A549 (cell line): ENCODE results near the gene PNPLA7. TPM values are rescaled to one million over a fixed set of nuclear protein-coding genes. Genes with fewer than 3 reads are reported as not detected.

ENCODE experiments used
- ATAC-seq, 2 experiments: fragments of 200-7000 bp in 1 of 2; fragments of >200 bp in 1 of 2; cut with Nextera tagmentation in 1 of 2; cut with Tn5 transposase in 1 of 2; 3 replicates each; pipeline versions ENCODE4 v1.8.0 to v1.9.1; 2018 to 2020; ENCODE audit warnings: mild to moderate bottlenecking in 1 of 2, moderate library complexity in 1 of 2
- CTCF ChIA-PET: fragments of 300-600 bp; sonication (Branson Sonifier 250); formaldehyde crosslinking; extraction: SDS; loops from one replicate; lab custom pipeline; 2021; ENCODE audit warnings: antibody characterized with exemption, inconsistent platforms; lab: Yijun Ruan, JAX
- POLR2A ChIA-PET: fragments of 350-600 bp; formaldehyde crosslinking; extraction: SDS; loops from one replicate; lab custom pipeline; 2021; ENCODE audit warnings: antibody characterized with exemption, inconsistent platforms; lab: Yijun Ruan, JAX
- DNase-seq, 2 experiments: peaks; one replicate each; pipeline versions ENCODE4 v3.0.0 to v3.0.0-alpha.2; 2011 to 2016; ENCODE audit warnings: low read depth in 1 of 2, low spot score in 1 of 2
- FAIRE-seq: peaks from 2 replicates; lab custom pipeline; 2011; peaks lifted over from hg19 to GRCh38; lab: Jason Lieb, UNC
- H3K27ac ChIP-seq, 2 experiments: fragments of >200 bp; sonication (Bioruptor Twin); formaldehyde crosslinking; 3 replicates each; pipeline ENCODE4 v1.5.1; 2016 to 2017
- H3K4me1 ChIP-seq: fragments of >200 bp; sonication (Bioruptor Twin); formaldehyde crosslinking; 3 replicates; pipeline ENCODE4 v1.6.1; 2016
- H3K4me2 ChIP-seq: fragments of >200 bp; sonication (Bioruptor Twin); formaldehyde crosslinking; 3 replicates; pipeline ENCODE4 v1.6.1; 2016
- H3K4me3 ChIP-seq: fragments of >200 bp; sonication (Bioruptor Twin); formaldehyde crosslinking; 3 replicates; pipeline ENCODE4 v1.5.1; 2016
- H3K9me3 ChIP-seq: fragments of >200 bp; sonication (Bioruptor Twin); formaldehyde crosslinking; 3 replicates; pipeline ENCODE4 v1.6.1; 2016
- CBX2 ChIP-seq: fragments of 200-600 bp; sonication (generic); IDR thresholded peaks from 2 replicates; pipeline ENCODE4 v1.6.1; 2016; ENCODE audit warnings: low read depth, mild to moderate bottlenecking, borderline replicate concordance
- CEBPB ChIP-seq, 2 experiments: fragments of >200 bp in 1 of 2; sonication (Bioruptor Twin) in 1 of 2; formaldehyde crosslinking in 1 of 2; IDR thresholded peaks; 2 replicates each; pipeline ENCODE4 v1.6.1; 2012 to 2016
- CHD2 ChIP-seq: fragments of 150-350 bp; IDR thresholded peaks from 2 replicates; pipeline ENCODE4 v1.6.1; 2014; ENCODE audit warnings: low read length; ENCODE audit not compliant: partially characterized antibody
- CHD4 ChIP-seq: fragments of 200-600 bp; sonication (generic); IDR thresholded peaks from 2 replicates; pipeline ENCODE4 v1.6.1; 2016; ENCODE audit warnings: antibody characterized with exemption, mild to moderate bottlenecking, borderline replicate concordance
- EHF ChIP-seq: fragments of 250-450 bp; sonication (Bioruptor Pico); IDR thresholded peaks from 2 replicates; pipeline ENCODE4 v1.5.0; 2020; ENCODE audit warnings: mild to moderate bottlenecking
- EP300 ChIP-seq, 2 experiments: fragments of >200 bp; sonication (Bioruptor Twin); formaldehyde crosslinking; IDR thresholded peaks; 2 replicates in 1 of 2; 3 replicates in 1 of 2; pipeline ENCODE4 v1.6.1; 2016 to 2017
- FOSB ChIP-seq: fragments of 250-450 bp; sonication (Bioruptor Pico); IDR thresholded peaks from 2 replicates; pipeline ENCODE4 v1.5.0; 2020; ENCODE audit warnings: mild to moderate bottlenecking, moderate library complexity
- HDAC2 ChIP-seq: fragments of 200-600 bp; sonication (generic); IDR thresholded peaks from 2 replicates; pipeline ENCODE4 v1.6.1; 2016
- HEYL ChIP-seq: fragments of 250-450 bp; sonication (Bioruptor Pico); IDR thresholded peaks from 2 replicates; pipeline ENCODE4 v1.8.0; 2021; ENCODE audit warnings: mild to moderate bottlenecking, moderate library complexity
- HOXA7 ChIP-seq: fragments of 250-450 bp; sonication (Bioruptor Pico); IDR thresholded peaks from 2 replicates; pipeline ENCODE4 v1.5.0; 2020; ENCODE audit warnings: mild to moderate bottlenecking, moderate library complexity
- JUN ChIP-seq, 2 experiments: fragments of >200 bp; sonication (Bioruptor Twin); formaldehyde crosslinking; IDR thresholded peaks; 2 replicates in 1 of 2; 3 replicates in 1 of 2; pipeline ENCODE4 v1.6.1; 2016 to 2017
- JUNB ChIP-seq: fragments of >200 bp; sonication (Bioruptor Twin); formaldehyde crosslinking; IDR thresholded peaks from 2 replicates; pipeline ENCODE4 v1.6.1; 2016
- KDM1A ChIP-seq: fragments of 200-600 bp; sonication (generic); IDR thresholded peaks from 2 replicates; pipeline ENCODE4 v1.6.1; 2016; ENCODE audit warnings: low read depth, mild to moderate bottlenecking
- KDM5A ChIP-seq: fragments of 200-600 bp; sonication (generic); IDR thresholded peaks from 2 replicates; pipeline ENCODE4 v1.6.1; 2016; ENCODE audit warnings: antibody characterized with exemption, mild to moderate bottlenecking
- MAFK ChIP-seq: fragments of 450-650 bp; IDR thresholded peaks from 2 replicates; pipeline ENCODE4 v1.6.1; 2014; ENCODE audit not compliant: partially characterized antibody
- MAZ ChIP-seq: fragments of 150-350 bp; IDR thresholded peaks from 2 replicates; pipeline ENCODE4 v1.6.1; 2014; ENCODE audit warnings: antibody characterized with exemption, low read depth, low read length, borderline replicate concordance
- MYC ChIP-seq: IDR thresholded peaks from 2 replicates; pipeline ENCODE4 v1.6.1; 2012; ENCODE audit warnings: mild to moderate bottlenecking, inconsistent platforms, low read length, improper control_type of control experiment, borderline replicate concordance
- NFE2L2 ChIP-seq: fragments of 150-350 bp; conservative IDR thresholded peaks from 2 replicates; pipeline ENCODE4 v1.6.1; 2014; ENCODE audit warnings: low read length
- NPAS2 ChIP-seq: fragments of 250-450 bp; sonication (Bioruptor Pico); IDR thresholded peaks from 2 replicates; pipeline ENCODE4 v1.8.0; 2022; ENCODE audit warnings: mild to moderate bottlenecking, moderate library complexity, borderline replicate concordance
- NR3C1 ChIP-seq: fragments of >200 bp; sonication (Bioruptor Twin); formaldehyde crosslinking; IDR thresholded peaks from 3 replicates; pipeline ENCODE4 v1.6.1; 2017
- RARB ChIP-seq: fragments of 250-450 bp; sonication (Bioruptor Pico); IDR thresholded peaks from 2 replicates; pipeline ENCODE4 v1.8.0; 2021; ENCODE audit warnings: mild to moderate bottlenecking, moderate library complexity
- RCOR1 ChIP-seq: fragments of 150-350 bp; IDR thresholded peaks from 2 replicates; pipeline ENCODE4 v1.6.1; 2014; ENCODE audit warnings: antibody characterized with exemption, low read length, low read depth
- RFX5 ChIP-seq: fragments of 450-650 bp; IDR thresholded peaks from 2 replicates; pipeline ENCODE4 v1.7.1; 2014; ENCODE audit warnings: antibody characterized with exemption, mild to moderate bottlenecking, moderate library complexity
- RNF2 ChIP-seq: fragments of 200-600 bp; sonication (generic); IDR thresholded peaks from 2 replicates; pipeline ENCODE4 v1.6.1; 2016; ENCODE audit warnings: low read depth, mild to moderate bottlenecking, antibody characterized with exemption, moderate library complexity, borderline replicate concordance
- SMC3 ChIP-seq: fragments of >200 bp; sonication (Bioruptor Twin); formaldehyde crosslinking; IDR thresholded peaks from 3 replicates; pipeline ENCODE4 v1.6.1; 2018; ENCODE audit warnings: inconsistent platforms
- SREBF2 ChIP-seq: fragments of 450-650 bp; IDR thresholded peaks from 2 replicates; pipeline ENCODE4 v1.6.1; 2014; ENCODE audit warnings: mild to moderate bottlenecking, moderate library complexity
- TFCP2L1 ChIP-seq: fragments of 250-450 bp; sonication (Bioruptor Pico); IDR thresholded peaks from 2 replicates; pipeline ENCODE4 v1.5.0; 2021; ENCODE audit warnings: mild to moderate bottlenecking
- ZC3H11A ChIP-seq: fragments of 450-650 bp; IDR thresholded peaks from 2 replicates; pipeline ENCODE4 v1.6.1; 2014; ENCODE audit warnings: antibody characterized with exemption, mild to moderate bottlenecking
- ZFP36 ChIP-seq: fragments of 450-650 bp; IDR thresholded peaks from 2 replicates; pipeline ENCODE4 v1.6.1; 2014; ENCODE audit warnings: borderline replicate concordance; ENCODE audit not compliant: partially characterized antibody
- ZNF302 ChIP-seq: fragments of 250-450 bp; sonication (Bioruptor Pico); IDR thresholded peaks from 2 replicates; pipeline ENCODE4 v1.9.0; 2021; ENCODE audit warnings: inconsistent platforms, mild to moderate bottlenecking, moderate library complexity
- ZSCAN20 ChIP-seq: fragments of 250-450 bp; sonication (Bioruptor Pico); IDR thresholded peaks from 2 replicates; pipeline ENCODE4 v1.8.0; 2022; ENCODE audit warnings: mild to moderate bottlenecking, moderate library complexity
- WGBS: methylation state at CpG from one replicate; pipeline ENCODE4 v1.1.6; 2017; ENCODE audit errors: missing lambda C conversion rate; 5-methylcytosine and 5-hydroxymethylcytosine counted together
- polyA plus RNA-seq, 4 experiments: library from polyadenylated mRNA; depleted of rRNA in 3 of 4; stranded (reverse); fragments of >200 nt; fragmentation: RNase III in 1 of 4; extraction: RNeasy Plus Mini Kit Qiagen cat#74134 plus additional on column Dnase treatment in 1 of 4; gene quantifications; 2 replicates in 3 of 4; 3 replicates in 1 of 4; pipeline ENCODE4 v1.2.3, GENCODE V29; 2011 to 2017
- TF ChIP-seq, protein P1 (sequence below): IDR thresholded peaks from 2 replicates; pipeline ENCODE4 v1.6.1; 2012
- TF ChIP-seq, protein P2 (sequence below): fragments of 250-450 bp; sonication (Bioruptor Pico); IDR thresholded peaks from 2 replicates; pipeline ENCODE4 v1.5.0; 2020; ENCODE audit warnings: low read depth, mild to moderate bottlenecking, moderate library complexity
- TF ChIP-seq, protein P3 (sequence below): fragments of >200 bp; sonication (Bioruptor Twin); formaldehyde crosslinking; IDR thresholded peaks from 2 replicates; pipeline ENCODE4 v1.6.1; 2016
- TF ChIP-seq, protein P4 (sequence below): IDR thresholded peaks from 2 replicates; pipeline ENCODE4 v1.6.1; 2012
- TF ChIP-seq, protein P5 (sequence below): fragments of 150-350 bp; IDR thresholded peaks from 2 replicates; pipeline ENCODE4 v1.6.1; 2014; ENCODE audit warnings: low read depth, mild to moderate bottlenecking, low read length
- TF ChIP-seq, protein P6 (sequence below): IDR thresholded peaks from 2 replicates; pipeline ENCODE4 v1.6.1; 2012; ENCODE audit warnings: low read depth, borderline replicate concordance

The PNPLA7 gene
- polyA plus RNA-seq, 2 of the 4 experiments (the other 2 are of a cell fraction) = 0.31 to 1.1 TPM

DNA sequence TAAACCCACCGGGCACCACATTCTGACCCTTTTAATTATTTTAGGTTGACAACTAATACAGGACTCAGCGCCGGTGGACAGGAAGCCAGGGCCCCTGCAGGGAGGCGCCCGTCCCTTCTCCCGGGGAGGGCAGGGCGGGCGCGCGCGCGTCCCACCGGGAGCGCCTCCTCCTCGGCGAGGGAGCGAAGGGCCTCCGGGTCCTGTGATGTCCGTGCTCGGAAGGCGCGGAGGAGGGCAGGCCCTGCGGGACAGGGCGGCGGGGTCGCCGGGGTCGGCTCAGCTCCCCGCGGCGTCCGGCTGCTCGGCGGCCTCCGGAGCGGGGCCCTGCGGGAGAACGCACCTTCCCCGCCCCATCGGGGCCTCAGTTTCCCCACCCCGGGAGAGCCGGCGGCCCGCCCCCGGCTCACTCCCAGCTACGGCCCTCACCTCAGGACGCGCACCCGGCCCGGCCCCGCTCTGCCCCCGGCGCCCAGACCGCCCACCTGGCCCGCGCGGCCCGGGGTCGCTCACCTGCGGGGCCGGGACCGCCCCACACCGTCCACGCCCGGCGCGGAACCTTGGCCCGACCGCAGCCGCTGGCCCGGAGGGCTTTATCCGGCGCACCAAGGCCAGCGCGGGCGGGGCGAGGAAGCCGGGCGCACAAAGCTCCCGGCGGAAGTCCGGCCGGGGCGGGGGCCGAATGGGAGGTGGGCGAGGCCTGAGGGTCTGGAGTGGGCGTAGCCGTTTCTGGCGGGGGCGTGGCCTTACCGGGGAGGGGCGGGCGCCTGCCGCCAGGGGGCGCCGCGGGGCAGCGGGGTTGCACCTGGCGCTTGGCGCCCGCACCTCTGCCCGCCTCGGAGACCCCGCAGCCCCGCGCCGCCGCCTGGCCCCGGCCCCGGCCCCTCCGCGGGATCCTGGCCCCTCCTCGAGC, 127.3 kb downstream of the PNPLA7 start, which contains the start of the genes EXD3 and NOXA1:
Gene EXD3 (minus strand): TSS at position 559 of the 910 bp plus-strand sequence. CDS start 27,805 bp downstream, outside the sequence.
Gene NOXA1 (plus strand): TSS at position 790 of the 910 bp plus-strand sequence. CDS start 137 bp downstream, outside the sequence.
- 3% methylated on average over 7 of the region's 113 CpGs for WGBS
- peak within 1 kb of the TSS; percentile 94 for H3K4me3 ChIP-seq
- FAIRE-seq = no peak
- TF ChIP-seq CHD4 (no peak), SMC3 (peak; percentile 78), NR3C1 (no peak), ZNF302 (CRISPR knock-in tag) (no peak), MAZ (peak; percentile 97), KDM1A (no peak), CEBPB (IDR thresholded peaks at IDR 0.05) (no peak), RFX5 (peak; percentile 38; the same call in 1 of the 2 replicates), ZC3H11A (no peak), TFCP2L1 (CRISPR knock-in tag) (no peak), KDM5A (0 out of 2 replicates have a peak, but pooled peaks have one; percentile 5), CHD2 (no peak), NPAS2 (CRISPR knock-in tag) (no peak), HOXA7 (CRISPR knock-in tag) (no peak), HEYL (CRISPR knock-in tag) (no peak), CBX2 (no peak), HDAC2 (no peak), JUN (IDR thresholded peaks at IDR 0.05) (peak; percentile 75 to 91), EP300 (IDR thresholded peaks at IDR 0.05) (0 out of 5 replicates have a peak, but pooled peaks of 1 of the 2 experiments have one; percentile 19), RARB (CRISPR knock-in tag) (no peak), RNF2 (no peak), ZFP36 (no peak), EHF (CRISPR knock-in tag) (0 out of 2 replicates have a peak, but pooled peaks have one; percentile 57), FOSB (CRISPR knock-in tag) (no peak), JUNB (no peak), NFE2L2 (no peak), MAFK (no peak), RCOR1 (no peak), ZSCAN20 (no peak), MYC (peak; percentile 60; the same call in 1 of the 2 replicates), SREBF2 (no peak)
- TF ChIP-seq, protein P1, sequence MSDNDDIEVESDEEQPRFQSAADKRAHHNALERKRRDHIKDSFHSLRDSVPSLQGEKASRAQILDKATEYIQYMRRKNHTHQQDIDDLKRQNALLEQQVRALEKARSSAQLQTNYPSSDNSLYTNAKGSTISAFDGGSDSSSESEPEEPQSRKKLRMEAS = peak; percentile 77
- TF ChIP-seq, protein P2, sequence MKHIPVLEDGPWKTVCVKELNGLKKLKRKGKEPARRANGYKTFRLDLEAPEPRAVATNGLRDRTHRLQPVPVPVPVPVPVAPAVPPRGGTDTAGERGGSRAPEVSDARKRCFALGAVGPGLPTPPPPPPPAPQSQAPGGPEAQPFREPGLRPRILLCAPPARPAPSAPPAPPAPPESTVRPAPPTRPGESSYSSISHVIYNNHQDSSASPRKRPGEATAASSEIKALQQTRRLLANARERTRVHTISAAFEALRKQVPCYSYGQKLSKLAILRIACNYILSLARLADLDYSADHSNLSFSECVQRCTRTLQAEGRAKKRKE = peak; percentile 43; the same call in 1 of the 2 replicates
- TF ChIP-seq, protein P3, sequence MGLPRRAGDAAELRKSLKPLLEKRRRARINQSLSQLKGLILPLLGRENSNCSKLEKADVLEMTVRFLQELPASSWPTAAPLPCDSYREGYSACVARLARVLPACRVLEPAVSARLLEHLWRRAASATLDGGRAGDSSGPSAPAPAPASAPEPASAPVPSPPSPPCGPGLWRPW = no peak
- TF ChIP-seq, protein P4, sequence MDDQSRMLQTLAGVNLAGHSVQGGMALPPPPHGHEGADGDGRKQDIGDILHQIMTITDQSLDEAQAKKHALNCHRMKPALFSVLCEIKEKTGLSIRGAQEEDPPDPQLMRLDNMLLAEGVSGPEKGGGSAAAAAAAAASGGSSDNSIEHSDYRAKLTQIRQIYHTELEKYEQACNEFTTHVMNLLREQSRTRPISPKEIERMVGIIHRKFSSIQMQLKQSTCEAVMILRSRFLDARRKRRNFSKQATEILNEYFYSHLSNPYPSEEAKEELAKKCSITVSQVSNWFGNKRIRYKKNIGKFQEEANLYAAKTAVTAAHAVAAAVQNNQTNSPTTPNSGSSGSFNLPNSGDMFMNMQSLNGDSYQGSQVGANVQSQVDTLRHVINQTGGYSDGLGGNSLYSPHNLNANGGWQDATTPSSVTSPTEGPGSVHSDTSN = no peak
- TF ChIP-seq, protein P5, sequence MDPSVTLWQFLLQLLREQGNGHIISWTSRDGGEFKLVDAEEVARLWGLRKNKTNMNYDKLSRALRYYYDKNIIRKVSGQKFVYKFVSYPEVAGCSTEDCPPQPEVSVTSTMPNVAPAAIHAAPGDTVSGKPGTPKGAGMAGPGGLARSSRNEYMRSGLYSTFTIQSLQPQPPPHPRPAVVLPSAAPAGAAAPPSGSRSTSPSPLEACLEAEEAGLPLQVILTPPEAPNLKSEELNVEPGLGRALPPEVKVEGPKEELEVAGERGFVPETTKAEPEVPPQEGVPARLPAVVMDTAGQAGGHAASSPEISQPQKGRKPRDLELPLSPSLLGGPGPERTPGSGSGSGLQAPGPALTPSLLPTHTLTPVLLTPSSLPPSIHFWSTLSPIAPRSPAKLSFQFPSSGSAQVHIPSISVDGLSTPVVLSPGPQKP = no peak
- TF ChIP-seq, protein P6, sequence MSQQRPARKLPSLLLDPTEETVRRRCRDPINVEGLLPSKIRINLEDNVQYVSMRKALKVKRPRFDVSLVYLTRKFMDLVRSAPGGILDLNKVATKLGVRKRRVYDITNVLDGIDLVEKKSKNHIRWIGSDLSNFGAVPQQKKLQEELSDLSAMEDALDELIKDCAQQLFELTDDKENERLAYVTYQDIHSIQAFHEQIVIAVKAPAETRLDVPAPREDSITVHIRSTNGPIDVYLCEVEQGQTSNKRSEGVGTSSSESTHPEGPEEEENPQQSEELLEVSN = 0 out of 2 replicates have a peak, but pooled peaks have one; percentile 15

More for the DNA sequence above, 127.3 kb downstream of the PNPLA7 start, which contains the start of the genes EXD3 and NOXA1:
- DNase-seq (peak; percentile 55 to 96), ATAC-seq (peak; percentile 84 to 90)
- POLR2A ChIA-PET = interaction anchor here (0.6 to 1.7 kb wide), 14 partner anchors 9 to 707 kb away, joined by 3 to 13 read pairs (median 4); partner anchors contain the start of genes ENTPD8, NRARP and NSMF
- Histone ChIP-seq H3K9me3 (no peaks in the 10 kb centered on the region), H3K27ac (peak within 1 kb of the TSS; percentile 90 to 94), H3K4me2 (peak within 1 kb of the TSS; percentile 90), H3K4me1 (peaks cover 15% of the 10 kb centered on the region; the same call in 2 of the 3 replicates)
- CTCF ChIA-PET = interaction anchor here (0.6 to 3.8 kb wide), 41 partner anchors 11 to 421 kb away, joined by 3 to 86 read pairs (median 4); partner anchors contain the start of genes ENTPD8, NRARP and TOR4A
